VCaP (cell line): ENCODE data around the gene ELOF1.

ENCODE experiments used
- H3K27ac ChIP-seq: fragments of 450-650 bp; 2 replicates; pipeline ENCODE4 v1.5.1; 2017
- CTCF ChIP-seq: fragments of 450-650 bp; conservative IDR thresholded peaks from 2 replicates; pipeline ENCODE4 v1.5.1; 2017; ENCODE audit warnings: mild to moderate bottlenecking, moderate library complexity

The ELOF1 gene

DNA sequence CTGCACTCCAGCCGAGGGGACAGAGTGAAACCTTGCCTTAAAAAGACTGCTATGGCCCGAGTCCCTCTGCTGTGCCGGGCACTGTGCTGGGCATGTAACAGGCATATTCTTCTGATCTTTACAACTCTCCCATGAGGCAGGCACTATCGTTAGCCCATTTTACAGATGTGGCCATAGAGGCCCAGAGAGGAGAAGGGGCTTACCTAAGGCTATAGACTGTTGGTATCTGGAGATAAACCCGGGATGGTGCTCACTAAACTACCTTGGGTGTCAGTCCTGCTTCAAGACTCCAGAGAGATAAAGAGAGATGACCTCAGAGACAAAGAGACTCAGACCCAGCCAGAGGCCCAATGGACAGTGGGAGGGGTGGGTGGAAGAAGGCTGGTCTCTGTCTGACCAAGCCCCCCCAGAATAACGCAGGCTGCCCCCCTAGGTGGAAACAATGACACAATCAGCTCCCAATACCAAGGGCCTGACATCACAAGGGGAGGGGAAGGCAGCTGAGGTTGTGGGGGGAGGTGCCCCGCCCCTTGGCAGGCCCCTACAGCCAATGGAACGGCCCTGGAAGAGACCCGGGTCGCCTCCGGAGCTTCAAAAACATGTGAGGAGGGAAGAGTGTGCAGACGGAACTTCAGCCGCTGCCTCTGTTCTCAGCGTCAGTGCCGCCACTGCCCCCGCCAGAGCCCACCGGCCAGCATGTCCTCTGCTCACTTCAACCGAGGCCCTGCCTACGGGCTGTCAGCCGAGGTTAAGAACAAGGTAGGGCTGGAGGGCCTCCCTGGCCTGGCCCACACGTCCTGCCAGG, 20.6 kb downstream of the ELOF1 start, which contains the start of gene CNN1:
Gene CNN1 (plus strand): TSS at position 620 of the 805 bp plus-strand sequence. CDS start 77 bp downstream, at position 697.
- no peak within 1 kb of the TSS for H3K27ac ChIP-seq

GRCh38 chr19:11535792-11536595, 23.0 kb downstream of the ELOF1 start:
- peak; percentile 92 for TF ChIP-seq CTCF
- no peak overlapping the region; the same call in 1 of the 2 replicates for H3K27ac ChIP-seq

More for the DNA sequence above, 20.6 kb downstream of the ELOF1 start, which contains the start of gene CNN1:
- TF ChIP-seq CTCF: no peak

GRCh38 chr19:11534948-11535347, 24.1 kb downstream of the ELOF1 start:
- H3K27ac ChIP-seq: no peak overlapping the region
- no peak for TF ChIP-seq CTCF

DNA sequence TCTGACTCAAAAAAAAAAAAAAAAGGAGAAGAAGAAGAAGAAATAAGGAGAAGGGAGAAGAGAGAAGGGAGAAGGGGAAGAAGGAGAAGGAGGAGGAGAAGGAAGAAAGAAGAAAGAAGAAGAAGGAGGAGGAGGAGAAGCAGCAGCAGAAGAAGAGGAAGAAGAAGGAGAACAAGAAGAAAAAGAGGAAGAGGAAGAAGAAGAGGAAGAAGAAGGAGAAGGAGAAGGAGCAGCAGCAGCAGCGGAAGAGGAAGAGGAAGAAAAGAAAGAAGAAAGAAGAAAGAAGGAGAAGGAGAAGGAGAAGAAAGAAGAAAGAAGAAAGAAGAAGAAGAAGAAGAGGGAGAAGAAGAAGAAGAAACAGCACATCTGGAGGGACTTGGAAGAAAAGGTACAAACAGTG, 24.5 kb downstream of the ELOF1 start:
- H3K27ac ChIP-seq: no peak overlapping the region
- TF ChIP-seq CTCF: no peak

- TF ChIP-seq CTCF: peak; percentile 18; the same call in 1 of the 2 replicates
- H3K27ac ChIP-seq: no peak overlapping the region
Measured at GRCh38 chr19:11530432-11530831, 28.6 kb downstream of the ELOF1 start.

- TF ChIP-seq CTCF: no peak
- peak within 1 kb of the TSS; percentile 89 for H3K27ac ChIP-seq
Measured at GRCh38 chr19:11528551-11529341, 30.3 kb downstream of the ELOF1 start, which contains the start of gene ECSIT. TSS of gene ECSIT (minus strand) at chr19:11529134. CDS start at chr19:11519170, 9,964 bp downstream.
